NCI-H1092 treated with DMSO at 0.1 percent for 48 hours (cell line): ENCODE results near the gene PRDM16.

Experiments used
- DNase-seq: peaks from one replicate; lab custom pipeline; 2025; lab: John Stamatoyannopoulos, UW

The PRDM16 gene

DNA sequence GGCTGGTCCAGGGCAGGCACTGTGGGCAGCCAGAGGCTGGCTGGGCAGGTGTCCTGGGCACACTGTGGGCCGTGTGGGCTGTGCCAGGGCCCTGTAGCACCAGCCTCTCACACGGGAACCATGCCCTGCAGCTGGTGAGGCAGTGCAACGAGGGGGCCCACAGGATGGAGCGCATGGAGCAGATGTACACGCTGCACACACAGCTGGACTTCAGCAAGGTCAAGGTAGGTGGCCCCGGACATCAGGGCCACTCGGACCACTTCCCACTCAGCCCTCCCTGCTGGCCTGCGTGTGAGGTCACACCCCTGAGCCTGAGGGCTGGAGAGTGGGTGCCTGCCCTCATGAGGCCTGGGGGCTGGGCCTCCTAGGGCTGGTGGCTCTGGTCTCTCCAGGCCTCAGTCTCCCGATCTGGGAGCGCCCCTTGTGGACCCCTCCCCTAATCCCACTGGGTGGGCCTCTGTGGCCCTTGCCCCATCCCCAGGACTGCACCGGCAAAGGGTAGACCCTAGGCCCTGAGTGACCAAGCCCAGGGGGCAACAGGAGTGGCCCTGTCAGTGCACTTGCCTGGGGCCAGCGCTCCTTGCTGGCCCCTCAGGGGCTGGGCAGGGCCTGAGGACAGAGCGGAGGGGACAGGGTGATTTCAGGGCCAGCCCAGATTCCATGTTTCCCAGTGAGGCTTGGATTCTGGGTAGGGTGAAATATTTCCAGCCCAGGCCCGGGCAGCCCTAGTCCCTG, 407.0 kb downstream of the PRDM16 start:
- no peak for DNase-seq

DNA sequence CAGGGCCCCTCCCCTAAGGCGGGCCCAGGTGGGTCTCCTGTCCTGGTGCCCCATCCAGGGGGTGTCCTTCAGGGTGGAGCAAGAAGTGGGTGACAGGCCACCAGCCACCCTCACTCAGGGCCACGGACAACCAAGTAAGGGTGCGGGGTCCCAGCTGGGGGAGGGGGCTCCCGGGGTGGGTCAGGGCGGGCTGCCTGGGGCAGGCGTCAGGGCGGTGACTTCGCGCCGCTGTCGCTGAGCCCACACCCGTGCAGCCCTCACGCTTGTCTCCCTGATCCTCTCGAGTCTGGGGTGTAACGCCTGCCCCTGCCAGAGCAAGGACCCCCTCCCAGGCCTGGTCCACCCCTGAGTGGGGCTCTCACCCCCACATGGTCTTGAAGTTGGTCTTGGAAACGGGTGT, 407.7 kb downstream of the PRDM16 start:
- no peak for DNase-seq

DNA sequence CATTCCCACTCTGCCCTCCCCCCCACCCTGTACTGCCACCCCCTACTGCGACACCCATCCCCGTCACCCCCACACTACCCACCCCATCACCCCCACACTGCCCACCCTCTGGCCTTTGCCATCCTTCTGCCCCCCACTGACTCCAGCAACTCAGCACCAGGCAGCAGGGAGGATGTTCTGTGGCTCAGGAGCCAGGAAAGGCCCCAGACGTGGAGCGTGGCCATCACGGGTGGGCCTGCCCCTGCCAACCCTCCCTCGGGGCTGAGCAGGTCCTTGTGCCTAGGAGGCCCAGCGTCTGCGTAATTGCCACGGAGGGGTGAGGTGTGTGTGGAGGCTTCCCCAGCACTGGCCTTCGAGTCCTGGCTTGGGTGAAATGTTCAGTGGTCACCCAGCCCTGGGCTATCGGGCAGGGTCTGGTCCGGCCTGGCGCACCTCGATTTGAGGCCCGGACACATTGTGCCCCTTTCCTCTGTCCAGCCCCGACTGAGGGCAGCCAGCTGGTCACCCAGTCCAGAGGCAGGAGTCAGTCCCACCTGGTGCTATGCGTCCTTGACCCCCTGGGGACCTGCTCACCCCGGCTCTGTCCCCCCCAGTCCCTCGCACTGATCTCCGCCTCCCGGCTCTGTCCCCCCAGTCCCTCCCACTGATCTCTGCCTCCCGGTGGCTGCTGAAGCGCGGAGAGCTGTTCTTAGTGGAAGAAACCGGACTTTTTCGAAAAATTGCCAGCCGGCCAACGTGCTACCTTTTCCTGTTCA, 408.4 kb downstream of the PRDM16 start:
- DNase-seq, result no peak

DNA sequence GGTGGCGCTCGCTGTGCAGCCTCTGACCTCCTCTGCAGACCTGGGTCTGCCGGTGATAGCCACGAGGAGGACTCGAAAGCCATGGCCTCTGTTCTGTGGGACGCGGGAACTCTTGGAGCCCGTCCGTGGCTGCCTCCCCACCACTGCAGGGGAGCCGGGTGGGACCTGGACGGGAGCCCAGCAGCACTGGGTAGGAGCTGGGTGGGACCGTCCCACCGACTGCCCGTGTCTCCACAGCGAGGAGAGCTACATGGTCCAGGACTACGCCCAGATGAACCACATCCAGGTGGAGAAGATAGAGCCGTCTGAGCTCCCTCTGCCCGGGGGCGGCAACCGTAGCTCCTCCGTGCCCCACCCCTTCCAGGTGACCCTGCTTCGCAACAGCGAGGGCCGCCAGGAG, 409.2 kb downstream of the PRDM16 start:
- DNase-seq, result no peak

DNA sequence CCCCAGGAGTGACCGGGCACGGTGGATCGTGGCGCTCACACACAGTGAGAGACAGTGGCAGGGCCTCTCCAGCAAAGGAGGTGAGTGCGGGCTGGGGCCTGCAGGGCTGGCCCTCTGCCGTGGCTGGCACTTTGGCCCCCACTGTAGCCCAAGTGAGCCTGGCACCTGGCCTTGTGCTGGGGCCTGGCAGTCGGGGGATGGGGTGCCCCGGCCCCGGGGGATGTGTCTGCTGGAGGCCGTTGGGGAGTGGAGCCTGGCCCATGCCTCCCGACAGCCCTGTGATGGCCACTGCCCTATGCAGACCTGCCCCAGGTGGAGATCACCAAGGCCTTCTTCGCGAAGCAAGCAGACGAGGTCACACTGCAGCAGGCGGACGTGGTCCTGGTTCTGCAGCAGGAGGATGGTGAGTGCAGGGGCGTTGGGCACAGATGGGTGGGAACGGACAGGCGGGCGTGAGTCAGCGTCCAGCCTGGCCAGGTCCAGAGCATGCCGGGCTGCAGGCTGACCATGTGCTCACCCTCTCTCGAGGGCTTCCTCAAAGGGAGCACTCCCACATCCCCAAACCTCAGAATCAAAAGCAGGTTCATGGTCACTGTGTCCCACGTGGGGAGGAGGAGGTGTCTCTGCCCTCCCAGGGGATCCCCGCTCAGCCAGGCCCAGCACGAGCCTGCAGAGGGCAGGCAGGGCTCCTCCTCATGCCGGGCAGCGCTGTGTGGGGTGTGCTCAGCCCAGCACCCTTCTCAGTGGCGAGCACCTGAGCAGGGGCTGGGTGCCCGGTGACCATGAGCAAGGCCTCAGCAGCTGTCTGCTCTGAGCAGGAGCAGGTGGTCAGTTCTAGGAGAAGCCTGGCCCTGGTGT, 410.7 kb downstream of the PRDM16 start:
- DNase-seq, result no peak

DNA sequence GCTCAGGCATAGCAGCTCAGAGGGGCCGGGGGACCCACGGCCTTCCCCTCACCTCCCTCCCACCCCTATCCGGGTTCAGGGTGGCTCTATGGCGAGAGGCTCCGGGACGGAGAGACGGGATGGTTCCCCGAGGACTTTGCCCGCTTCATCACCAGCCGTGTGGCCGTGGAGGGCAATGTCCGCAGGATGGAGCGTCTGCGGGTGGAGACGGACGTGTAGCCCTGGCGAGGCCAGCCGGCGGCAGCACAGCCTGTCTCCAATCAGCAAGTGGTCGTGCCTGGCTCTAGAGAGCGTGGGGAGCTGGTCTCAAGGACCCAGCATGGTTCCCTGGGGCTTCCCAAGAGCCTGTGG, 411.3 kb downstream of the PRDM16 start:
- no peak for DNase-seq

DNA sequence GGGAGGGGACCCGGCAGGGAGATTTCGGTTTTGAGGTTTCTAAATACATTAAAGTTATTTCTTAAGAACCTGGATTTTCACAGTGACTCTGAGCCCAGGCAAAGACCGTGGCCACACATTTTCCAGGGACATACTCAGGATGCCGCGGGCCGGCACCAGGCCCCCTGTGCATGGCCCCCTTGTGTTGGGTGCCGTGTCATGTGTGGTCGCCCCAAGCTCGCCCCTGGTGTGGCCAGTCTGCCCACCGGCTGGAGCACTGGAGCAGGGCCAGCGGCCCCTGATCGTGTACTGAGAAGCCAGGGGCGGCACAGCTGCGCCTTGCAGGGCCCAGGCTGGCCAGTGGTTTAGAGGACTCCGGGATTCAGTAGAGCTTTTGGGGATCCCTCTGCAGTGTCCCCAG, 412.0 kb downstream of the PRDM16 start:
- no peak for DNase-seq

DNA sequence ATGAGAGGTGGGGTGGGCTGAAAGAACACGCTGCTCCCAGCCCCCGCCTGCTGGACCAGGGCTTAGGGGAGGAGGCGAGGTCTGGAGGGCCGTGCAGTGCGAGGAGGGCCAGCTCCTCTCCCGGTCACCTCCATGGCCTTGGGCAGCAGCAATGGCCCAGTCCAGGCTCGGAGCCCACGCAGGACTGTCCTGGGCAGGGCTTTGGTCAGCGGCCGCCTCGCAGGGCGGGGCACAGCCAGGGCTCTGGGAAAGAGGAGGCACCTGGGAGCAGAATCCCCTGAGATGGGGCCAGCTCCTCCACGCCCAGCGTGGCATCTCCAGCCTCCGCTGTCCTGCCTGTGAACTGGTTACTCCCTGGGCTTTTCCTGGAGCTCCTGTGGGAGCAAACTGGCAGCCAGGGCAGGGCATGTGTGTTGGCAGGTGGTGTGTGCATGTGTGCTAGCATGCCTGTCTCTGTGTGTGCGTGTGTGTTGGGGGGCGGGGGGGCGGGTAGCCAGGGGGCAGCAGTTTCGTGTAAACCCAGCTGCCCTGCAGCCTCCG, 412.9 kb downstream of the PRDM16 start:
- no peak for DNase-seq

DNA sequence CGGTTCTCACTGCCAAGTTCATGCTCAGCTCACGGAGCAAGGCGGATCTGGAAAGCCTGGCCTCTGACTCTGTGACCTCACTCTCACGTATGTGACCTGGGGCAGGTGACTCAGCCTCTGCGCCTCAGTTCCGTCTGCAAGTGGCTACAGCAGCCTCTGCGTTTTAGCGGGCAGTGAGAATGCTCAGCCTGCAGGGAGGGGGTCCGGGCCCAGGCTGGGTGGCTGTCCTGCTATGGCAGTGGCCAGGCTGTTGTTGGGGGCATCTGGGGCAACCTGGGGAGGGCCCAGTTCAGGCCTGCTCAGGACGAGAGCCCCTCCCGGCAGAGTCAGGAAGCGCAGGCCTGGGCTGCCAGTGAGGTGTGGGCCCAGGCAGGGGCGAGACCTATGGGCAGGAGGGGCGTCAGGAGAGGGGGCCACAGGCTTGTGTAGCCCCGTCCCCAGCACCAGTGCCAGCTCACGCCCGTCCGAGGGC, 413.4 kb downstream of the PRDM16 start:
- no peak for DNase-seq

DNA sequence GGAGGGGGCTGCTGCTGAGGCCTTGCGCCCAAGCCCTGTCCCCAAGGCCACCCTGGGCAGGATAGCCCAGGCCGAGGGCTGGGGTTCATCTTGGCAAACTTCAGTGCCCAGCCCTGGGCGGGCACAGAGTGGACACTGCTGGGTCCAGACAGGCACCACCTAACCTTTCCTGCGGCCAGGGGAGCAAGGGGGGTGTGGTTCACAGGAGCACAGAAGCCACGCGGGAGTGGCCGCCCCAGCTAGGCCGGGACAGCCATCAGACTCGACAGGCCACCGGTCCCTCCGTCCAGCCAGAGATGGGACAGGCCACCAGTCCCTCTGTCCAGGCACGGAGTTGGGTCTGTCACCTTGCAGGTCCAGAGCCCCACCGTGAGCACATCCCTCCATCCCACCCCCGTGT, 414.4 kb downstream of the PRDM16 start:
- no peak for DNase-seq

DNA sequence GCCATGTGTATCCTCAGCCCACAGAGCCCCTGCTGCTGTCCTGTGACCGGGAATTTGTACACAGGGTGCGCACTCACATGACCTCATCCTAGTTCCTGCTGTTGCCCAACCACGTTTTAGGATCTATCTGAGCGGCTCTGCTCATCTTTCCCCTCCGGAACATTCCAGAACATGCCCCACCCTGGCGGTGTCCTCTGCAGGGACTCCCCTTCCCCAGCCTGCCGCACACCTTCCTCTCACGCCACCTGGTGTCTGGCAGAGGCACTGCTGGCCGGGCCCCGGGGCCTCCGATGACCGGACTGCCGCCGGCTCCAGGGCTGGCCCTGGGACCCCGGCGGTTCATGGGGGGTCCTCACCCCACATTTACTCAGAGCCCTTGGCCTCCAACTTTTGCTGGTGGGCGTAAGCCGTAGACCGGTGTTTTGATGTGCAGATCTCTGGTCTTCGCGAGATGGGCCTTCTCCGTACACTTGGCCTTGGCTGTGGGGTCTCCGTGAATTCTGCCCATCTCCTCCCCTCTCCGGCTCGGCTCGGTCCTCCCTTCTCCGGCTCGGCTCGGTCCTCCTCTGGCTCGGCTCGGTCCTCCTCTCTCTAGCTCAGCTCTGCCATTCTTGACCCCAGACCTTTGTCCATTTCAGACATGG, 414.9 kb downstream of the PRDM16 start:
- peak; percentile 1 for DNase-seq

DNA sequence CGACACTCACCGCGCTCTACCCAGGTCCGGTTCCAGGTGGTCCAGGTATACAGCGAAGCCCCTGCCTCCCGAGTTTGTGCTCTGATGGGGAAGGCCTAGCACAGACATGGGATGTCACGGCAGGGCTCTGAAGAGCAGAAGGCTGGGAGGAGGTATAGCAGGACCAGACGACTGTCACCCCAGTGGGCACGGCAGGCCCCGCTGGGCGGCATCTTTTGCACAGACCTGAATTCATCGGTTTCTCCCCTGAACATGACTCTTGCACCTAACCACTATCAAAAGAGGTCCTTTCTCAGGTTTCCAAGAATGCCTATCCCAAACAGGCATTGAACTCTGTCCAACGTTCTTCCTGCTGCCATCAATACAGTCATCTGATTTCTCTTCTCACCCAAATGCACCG, 416.0 kb downstream of the PRDM16 start:
- DNase-seq, result no peak
